ENCODE results near the gene ATP9B.

The ATP9B gene

GRCh38 chr18:79379931-79380815 is 311.0 kb downstream of the ATP9B start:
- Histone ChIP-seq H3K9ac (ENCODE audit: low read length) (no peak overlapping the region), H3K18ac (ENCODE audit: low read length) (no peak overlapping the region), H3K79me1 (ENCODE audit: low read length) (no peaks in the 10 kb centered on the region), H3K36me3 (ENCODE audit: control insufficient read depth, insufficient read depth, low read length) (no peaks in the 10 kb centered on the region), H3K79me2 (ENCODE audit: control insufficient read depth, insufficient read depth, low read length) (no peaks in the 10 kb centered on the region), H2BK5ac (ENCODE audit: low read length) (no peak overlapping the region), H3K27ac (ENCODE audit: low read depth, low read length) (no peak overlapping the region), H4K8ac (ENCODE audit: low read depth, low read length) (no peak overlapping the region), H2AK5ac (ENCODE audit: low read length) (no peak overlapping the region), H2BK15ac (replicated peaks; ENCODE audit: low read depth) (no peak overlapping the region), H2BK120ac (ENCODE audit: low read depth, low read length) (no peak overlapping the region), H4K5ac (ENCODE audit: low read length) (no peak overlapping the region), H3K27me3 (ENCODE audit: insufficient read depth, low read length, poor library complexity) (no peaks in the 10 kb centered on the region), H3K4me3 (ENCODE audit: low read length) (no peak overlapping the region), H3K4ac (ENCODE audit: low read depth, low read length) (no peak overlapping the region), H3K4me2 (ENCODE audit: low read length) (no peak overlapping the region), H3K56ac (ENCODE audit: low read length) (no peak overlapping the region), H3K23ac (ENCODE audit: low read length) (no peak overlapping the region), H3K4me1 (ENCODE audit: control insufficient read depth, low read depth, low read length) (no peaks in the 10 kb centered on the region)
- no peak for DNase-seq
- WGBS (ENCODE audit: extremely low coverage, insufficient coverage, low lambda C conversion rate): no CpG with 5 or more reads among the region's 40 CpGs

GRCh38 chr18:79380816-79381806 is 311.9 kb downstream of the ATP9B start:
- Histone ChIP-seq H3K4me1 (ENCODE audit: control insufficient read depth, low read depth, low read length) (no peaks in the 10 kb centered on the region), H3K4ac (ENCODE audit: low read depth, low read length) (no peak overlapping the region), H3K4me3 (ENCODE audit: low read length) (no peak overlapping the region), H3K18ac (ENCODE audit: low read length) (no peak overlapping the region), H3K36me3 (ENCODE audit: control insufficient read depth, insufficient read depth, low read length) (no peaks in the 10 kb centered on the region), H2AK5ac (ENCODE audit: low read length) (no peak overlapping the region), H4K5ac (ENCODE audit: low read length) (no peak overlapping the region), H3K27ac (ENCODE audit: low read depth, low read length) (no peak overlapping the region), H3K27me3 (ENCODE audit: insufficient read depth, low read length, poor library complexity) (no peaks in the 10 kb centered on the region), H2BK120ac (ENCODE audit: low read depth, low read length) (no peak overlapping the region), H2BK15ac (replicated peaks; ENCODE audit: low read depth) (no peak overlapping the region), H3K56ac (ENCODE audit: low read length) (no peak overlapping the region), H3K4me2 (ENCODE audit: low read length) (no peak overlapping the region), H3K9ac (ENCODE audit: low read length) (no peak overlapping the region), H2BK5ac (ENCODE audit: low read length) (no peak overlapping the region), H3K79me2 (ENCODE audit: control insufficient read depth, insufficient read depth, low read length) (no peaks in the 10 kb centered on the region), H3K23ac (ENCODE audit: low read length) (no peak overlapping the region), H4K8ac (ENCODE audit: low read depth, low read length) (no peak overlapping the region), H3K79me1 (ENCODE audit: low read length) (no peaks in the 10 kb centered on the region)
- WGBS (ENCODE audit: extremely low coverage, insufficient coverage, low lambda C conversion rate): no CpG with 5 or more reads among the region's 30 CpGs
- peak; percentile 62 for DNase-seq

- H2BK120ac ChIP-seq (ENCODE audit: low read depth, low read length): no peak overlapping the region
- no peak for DNase-seq
- H3K4me2 ChIP-seq (ENCODE audit: low read length): no peak overlapping the region
- H3K23ac ChIP-seq (ENCODE audit: low read length): no peak overlapping the region
- H2BK5ac ChIP-seq (ENCODE audit: low read length): no peak overlapping the region
- H4K8ac ChIP-seq (ENCODE audit: low read depth, low read length): no peak overlapping the region
- no peaks in the 10 kb centered on the region for H3K27me3 ChIP-seq (ENCODE audit: insufficient read depth, low read length, poor library complexity)
- no peaks in the 10 kb centered on the region for H3K79me2 ChIP-seq (ENCODE audit: control insufficient read depth, insufficient read depth, low read length)
- H3K56ac ChIP-seq (ENCODE audit: low read length): no peak overlapping the region
- no peak overlapping the region for H3K4ac ChIP-seq (ENCODE audit: low read depth, low read length)
- H3K4me3 ChIP-seq (ENCODE audit: low read length): no peak overlapping the region
- H3K18ac ChIP-seq (ENCODE audit: low read length): no peak overlapping the region
- no peaks in the 10 kb centered on the region for H3K4me1 ChIP-seq (ENCODE audit: control insufficient read depth, low read depth, low read length)
- no peak overlapping the region for H2BK15ac ChIP-seq (replicated peaks; ENCODE audit: low read depth)
- no peaks in the 10 kb centered on the region for H3K79me1 ChIP-seq (ENCODE audit: low read length)
- H3K36me3 ChIP-seq (ENCODE audit: control insufficient read depth, insufficient read depth, low read length): no peaks in the 10 kb centered on the region
- H3K27ac ChIP-seq (ENCODE audit: low read depth, low read length): no peak overlapping the region
- H3K9ac ChIP-seq (ENCODE audit: low read length): no peak overlapping the region
- WGBS (ENCODE audit: extremely low coverage, insufficient coverage, low lambda C conversion rate): no CpG with 5 or more reads among the region's 16 CpGs
- no peak overlapping the region for H4K5ac ChIP-seq (ENCODE audit: low read length)
- H2AK5ac ChIP-seq (ENCODE audit: low read length): no peak overlapping the region
Measured at GRCh38 chr18:79381811-79382311, 312.7 kb downstream of the ATP9B start.

- Histone ChIP-seq H4K8ac (ENCODE audit: low read depth, low read length) (no peak overlapping the region), H3K36me3 (ENCODE audit: control insufficient read depth, insufficient read depth, low read length) (no peaks in the 10 kb centered on the region), H3K9ac (ENCODE audit: low read length) (no peak overlapping the region), H2BK120ac (ENCODE audit: low read depth, low read length) (no peak overlapping the region), H2BK15ac (replicated peaks; ENCODE audit: low read depth) (no peak overlapping the region), H3K18ac (ENCODE audit: low read length) (no peak overlapping the region), H3K56ac (ENCODE audit: low read length) (no peak overlapping the region), H3K79me2 (ENCODE audit: control insufficient read depth, insufficient read depth, low read length) (no peaks in the 10 kb centered on the region), H3K4me3 (ENCODE audit: low read length) (no peak overlapping the region), H3K23ac (ENCODE audit: low read length) (no peak overlapping the region), H3K79me1 (ENCODE audit: low read length) (no peaks in the 10 kb centered on the region), H3K4me1 (ENCODE audit: control insufficient read depth, low read depth, low read length) (no peaks in the 10 kb centered on the region), H2AK5ac (ENCODE audit: low read length) (no peak overlapping the region), H3K27ac (ENCODE audit: low read depth, low read length) (no peak overlapping the region), H3K4ac (ENCODE audit: low read depth, low read length) (no peak overlapping the region), H3K27me3 (ENCODE audit: insufficient read depth, low read length, poor library complexity) (no peaks in the 10 kb centered on the region), H3K4me2 (ENCODE audit: low read length) (no peak overlapping the region), H4K5ac (ENCODE audit: low read length) (no peak overlapping the region), H2BK5ac (ENCODE audit: low read length) (no peak overlapping the region)
- WGBS (ENCODE audit: extremely low coverage, insufficient coverage, low lambda C conversion rate): no CpG with 5 or more reads among the region's 27 CpGs
- DNase-seq: no peak
Measured at GRCh38 chr18:79382681-79383387, 313.6 kb downstream of the ATP9B start.

GRCh38 chr18:79383388-79384056 is 314.3 kb downstream of the ATP9B start:
- WGBS (ENCODE audit: extremely low coverage, insufficient coverage, low lambda C conversion rate): no CpG with 5 or more reads among the region's 20 CpGs
- Histone ChIP-seq H3K4me3 (ENCODE audit: low read length) (no peak overlapping the region), H3K79me1 (ENCODE audit: low read length) (no peaks in the 10 kb centered on the region), H3K18ac (ENCODE audit: low read length) (no peak overlapping the region), H3K79me2 (ENCODE audit: control insufficient read depth, insufficient read depth, low read length) (no peaks in the 10 kb centered on the region), H4K5ac (ENCODE audit: low read length) (no peak overlapping the region), H3K4me1 (ENCODE audit: control insufficient read depth, low read depth, low read length) (peaks cover 2% of the 10 kb centered on the region), H3K9ac (ENCODE audit: low read length) (no peak overlapping the region), H3K27me3 (ENCODE audit: insufficient read depth, low read length, poor library complexity) (no peaks in the 10 kb centered on the region), H3K27ac (ENCODE audit: low read depth, low read length) (no peak overlapping the region), H2BK120ac (ENCODE audit: low read depth, low read length) (no peak overlapping the region), H3K56ac (ENCODE audit: low read length) (no peak overlapping the region), H3K23ac (ENCODE audit: low read length) (no peak overlapping the region), H3K36me3 (ENCODE audit: control insufficient read depth, insufficient read depth, low read length) (no peaks in the 10 kb centered on the region), H4K8ac (ENCODE audit: low read depth, low read length) (no peak overlapping the region), H2BK15ac (replicated peaks; ENCODE audit: low read depth) (no peak overlapping the region), H2BK5ac (ENCODE audit: low read length) (no peak overlapping the region), H3K4ac (ENCODE audit: low read depth, low read length) (no peak overlapping the region), H3K4me2 (ENCODE audit: low read length) (no peak overlapping the region), H2AK5ac (ENCODE audit: low read length) (no peak overlapping the region)
- DNase-seq: no peak
